Measurements from ENCODE around the gene WDR59. TPM values are rescaled to one million over a fixed set of nuclear protein-coding genes. Genes with fewer than 3 reads are reported as not detected.

Gene WDR59
- total and polyA plus RNA-seq, 2 donors (not counting 3 experiments of a cell fraction or from before 2014, with no cell fraction given), result 51.1 to 60.0 TPM

DNA sequence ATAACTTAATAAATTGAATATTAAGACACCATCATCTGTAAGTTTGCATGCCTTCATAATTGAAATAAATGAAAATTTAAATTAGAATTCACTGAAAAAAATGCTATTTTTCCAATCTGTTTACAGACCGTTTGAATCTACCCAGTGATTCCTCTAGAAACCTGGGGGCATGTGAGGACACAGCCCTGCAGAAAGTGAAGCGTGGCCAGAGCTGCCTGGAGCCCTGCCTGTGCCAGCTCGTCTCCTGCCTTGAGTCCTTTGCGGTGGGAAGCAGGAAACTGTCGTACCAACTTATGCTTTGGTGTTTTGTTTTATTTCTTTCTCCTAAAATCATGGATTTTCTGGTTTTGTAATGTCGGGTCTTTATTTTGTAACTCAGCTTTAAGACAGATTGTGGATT is 142.5 kb downstream of the WDR59 start:
- H3K4me1 ChIP-seq (ENCODE audit: control insufficient read depth, extremely low read depth, insufficient read depth, low read length), result no peaks in the 10 kb centered on the region
- H3K9ac ChIP-seq (replicated peaks; ENCODE audit: extremely low read depth, insufficient read depth, low read length), result no peak overlapping the region
- no peak overlapping the region for H3K4me2 ChIP-seq (ENCODE audit: insufficient read depth, low read length)
- FAIRE-seq (no peak), DNase-seq (ENCODE audit: low read depth, low spot score) (no peak)
- CTCF ChIA-PET, result interaction anchor here (1.5 kb wide), 1 partner anchor 21 kb away, joined by 5 read pairs; no protein-coding TSS in a partner anchor
- no peaks in the 10 kb centered on the region for H4K20me1 ChIP-seq (replicated peaks; ENCODE audit: control insufficient read depth, extremely low read depth, insufficient read depth, low read length)
- H2AFZ ChIP-seq (ENCODE audit: low read depth, low read length), result no peak overlapping the region
- intact Hi-C loops (cut with micrococcal nuclease), result no loop called here
- no peaks in the 10 kb centered on the region for H3K36me3 ChIP-seq (ENCODE audit: control insufficient read depth in 2 of 2, extremely low read depth in 1 of 2, insufficient read depth in 2 of 2, low read length in 2 of 2)
- H3K9me1 ChIP-seq (replicated peaks; ENCODE audit: control insufficient read depth, extremely low read depth, insufficient read depth, low read length), result no peaks in the 10 kb centered on the region
- no peak overlapping the region for H3K4me3 ChIP-seq (replicated peaks in 1 of 3; ENCODE audit: insufficient read depth in 1 of 3, low read depth in 1 of 3, low read length in 3 of 3)
- dilution Hi-C loops (cut with MboI; ENCODE audit: extremely low pct_ligation_motif_present, low sequenced_read_pairs), result no loop called here
- no peak overlapping the region for H3K27ac ChIP-seq (ENCODE audit: insufficient read depth, low read depth, low read length)
- POLR2A ChIA-PET, result no interaction called here
- no peaks in the 10 kb centered on the region for H3K27me3 ChIP-seq (ENCODE audit: control insufficient read depth in 2 of 2, insufficient read depth in 2 of 2, low read length in 2 of 2)
- H3K79me2 ChIP-seq (ENCODE audit: control insufficient read depth, insufficient read depth, low read length), result no peaks in the 10 kb centered on the region
- TF ChIP-seq, protein P1, sequence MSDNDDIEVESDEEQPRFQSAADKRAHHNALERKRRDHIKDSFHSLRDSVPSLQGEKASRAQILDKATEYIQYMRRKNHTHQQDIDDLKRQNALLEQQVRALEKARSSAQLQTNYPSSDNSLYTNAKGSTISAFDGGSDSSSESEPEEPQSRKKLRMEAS (IDR thresholded peaks at IDR 0.05; ENCODE audit: insufficient read depth, insufficient read length), result no peak
- no peak for TF ChIP-seq POLR2AphosphoS5 (IDR thresholded peaks at IDR 0.05; ENCODE audit: insufficient read depth, low read depth, low read length)
- no peak for TF ChIP-seq MYC (IDR thresholded peaks at IDR 0.05; ENCODE audit: low read depth, low read length)
- no peak for TF ChIP-seq JUN (IDR thresholded peaks at IDR 0.05; ENCODE audit: borderline replicate concordance, insufficient read depth, insufficient read length, low read depth)
- TF ChIP-seq, protein P2, sequence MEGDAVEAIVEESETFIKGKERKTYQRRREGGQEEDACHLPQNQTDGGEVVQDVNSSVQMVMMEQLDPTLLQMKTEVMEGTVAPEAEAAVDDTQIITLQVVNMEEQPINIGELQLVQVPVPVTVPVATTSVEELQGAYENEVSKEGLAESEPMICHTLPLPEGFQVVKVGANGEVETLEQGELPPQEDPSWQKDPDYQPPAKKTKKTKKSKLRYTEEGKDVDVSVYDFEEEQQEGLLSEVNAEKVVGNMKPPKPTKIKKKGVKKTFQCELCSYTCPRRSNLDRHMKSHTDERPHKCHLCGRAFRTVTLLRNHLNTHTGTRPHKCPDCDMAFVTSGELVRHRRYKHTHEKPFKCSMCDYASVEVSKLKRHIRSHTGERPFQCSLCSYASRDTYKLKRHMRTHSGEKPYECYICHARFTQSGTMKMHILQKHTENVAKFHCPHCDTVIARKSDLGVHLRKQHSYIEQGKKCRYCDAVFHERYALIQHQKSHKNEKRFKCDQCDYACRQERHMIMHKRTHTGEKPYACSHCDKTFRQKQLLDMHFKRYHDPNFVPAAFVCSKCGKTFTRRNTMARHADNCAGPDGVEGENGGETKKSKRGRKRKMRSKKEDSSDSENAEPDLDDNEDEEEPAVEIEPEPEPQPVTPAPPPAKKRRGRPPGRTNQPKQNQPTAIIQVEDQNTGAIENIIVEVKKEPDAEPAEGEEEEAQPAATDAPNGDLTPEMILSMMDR (IDR thresholded peaks at IDR 0.05; ENCODE audit: extremely low read depth in 1 of 2, insufficient read depth in 1 of 2, low read depth in 1 of 2, low read length in 2 of 2), result no peak
- TF ChIP-seq GATA2 (IDR thresholded peaks at IDR 0.05; ENCODE audit: insufficient read depth, insufficient read length, low read depth, low read length), result no peak
- TF ChIP-seq POLR2A (IDR thresholded peaks at IDR 0.05; ENCODE audit: low read depth, low read length), result no peak
- TF ChIP-seq EZH2 (IDR thresholded peaks at IDR 0.05; ENCODE audit: borderline replicate concordance, low read depth, low read length, severe bottlenecking), result no peak
- TF ChIP-seq FOS (IDR thresholded peaks at IDR 0.05; ENCODE audit: borderline replicate concordance, insufficient read depth, low read length), result no peak
- no peaks in the 10 kb centered on the region for H3K9me3 ChIP-seq (replicated peaks; ENCODE audit: control insufficient read depth, insufficient read depth, low read length)
- BruUV-seq (replicated peaks), result no TSS peak
